Lung (tissue), 12 donors: ENCODE data around the gene POF1B. TPM values are rescaled to one million over a fixed set of nuclear protein-coding genes. Genes with fewer than 3 reads are reported as not detected.

Source experiments
- ATAC-seq: fragments of 200-7000 bp; cut with Tn5 transposase; one replicate; pipeline ENCODE4 v1.9.1; 2020; ENCODE audit warnings: moderate number of reproducible peaks; ENCODE audit not compliant: insufficient read depth, low FRiP score
- DNase-seq, 3 donors: peaks; one replicate each; pipeline ENCODE4 v3.0.0-alpha.2; 2013 to 2017
- H3K27ac ChIP-seq, 2 donors: one replicate each; pipeline ENCODE4 v1.5.1; 2013; ENCODE audit warnings: mild to moderate bottlenecking in 2 of 2, moderate library complexity in 2 of 2, control low read depth in 1 of 2, inconsistent platforms in 1 of 2, low read depth in 1 of 2, low read length in 1 of 2
- H3K27me3 ChIP-seq, 3 donors: one replicate each; pipeline ENCODE4 v1.5.1; 2013; ENCODE audit warnings: low read length in 2 of 3; ENCODE audit not compliant: control insufficient read depth in 3 of 3, insufficient read depth in 3 of 3
- H3K36me3 ChIP-seq, 4 donors: one replicate each; pipeline ENCODE4 v1.5.1; 2013; ENCODE audit warnings: low read length in 4 of 4, mild to moderate bottlenecking in 1 of 4, moderate library complexity in 1 of 4; ENCODE audit not compliant: control insufficient read depth in 4 of 4, insufficient read depth in 4 of 4
- H3K4me1 ChIP-seq, 5 donors: one replicate each; pipeline ENCODE4 v1.5.1; 2013; ENCODE audit warnings: low read length in 5 of 5, mild to moderate bottlenecking in 2 of 5, moderate library complexity in 1 of 5; ENCODE audit not compliant: control insufficient read depth in 5 of 5, insufficient read depth in 5 of 5
- H3K4me3 ChIP-seq: one replicate; pipeline ENCODE4 v1.5.1; 2013; ENCODE audit warnings: mild to moderate bottlenecking, control low read depth, moderate library complexity
- H3K9ac ChIP-seq, 2 donors: one replicate each; pipeline ENCODE4 v1.5.1; 2013; ENCODE audit warnings: low read length in 2 of 2, control low read depth in 1 of 2; ENCODE audit not compliant: insufficient read depth in 1 of 2
- H3K9me3 ChIP-seq, 4 donors: one replicate each; pipeline ENCODE4 v1.5.1; 2013; ENCODE audit warnings: low read length in 3 of 4, mild to moderate bottlenecking in 1 of 4, moderate library complexity in 1 of 4; ENCODE audit not compliant: control insufficient read depth in 4 of 4, insufficient read depth in 3 of 4
- WGBS, 2 donors: extraction: QIAGEN DNeasy Blood & Tissue Kit; methylation state at CpG; one replicate each; pipeline ENCODE4 v1.1.7; 2013; 5-methylcytosine and 5-hydroxymethylcytosine counted together
- polyA plus RNA-seq, 2 donors: library from polyadenylated mRNA; stranded (reverse); fragments of 200-250 nt; gene quantifications; one replicate each; pipeline ENCODE4 v1.2.1, GENCODE V29; 2013
- total RNA-seq, 2 donors: library from RNA; depleted of rRNA in 1 of 2; stranded (reverse); fragments of >200 nt in 1 of 2; gene quantifications; one replicate each; pipeline ENCODE4 v1.2.1, GENCODE V29; 2014 to 2021
- TF ChIP-seq, protein P1 (sequence below): IDR thresholded peaks from 2 replicates; pipeline ENCODE4 v1.5.1; 2012; ENCODE audit warnings: mild to moderate bottlenecking; ENCODE audit errors: control extremely low read depth, extremely low read depth
- donor health status: control.
- donor health status: control.
- donor health status: Bipolar disorder and iron deficiency.
- donor health status: healthy.
- donor health status: DM: yes; HTN: yes; CAD: no.

POF1B gene
- total and polyA plus RNA-seq, 4 donors, result 0.47 to 1.6 (median 1.1) TPM

DNA sequence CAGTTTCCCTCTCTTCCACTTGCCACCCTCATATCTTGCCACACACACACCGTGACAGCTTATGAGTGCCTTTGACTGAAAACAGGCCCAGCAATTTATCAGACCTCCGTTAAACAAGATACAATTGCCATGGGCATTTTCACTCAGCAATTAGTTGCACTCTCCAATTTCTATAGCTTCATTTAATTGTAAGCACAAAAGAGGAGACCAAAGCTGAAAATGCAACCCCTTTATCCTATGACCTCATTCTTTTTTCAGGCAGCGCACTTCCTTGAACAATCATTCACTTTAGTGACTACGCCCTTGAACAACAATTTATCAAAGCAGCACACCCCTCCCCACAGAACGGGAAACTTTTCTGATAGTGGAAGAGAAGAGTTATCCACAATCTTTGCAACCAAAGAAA lies 4.1 kb downstream of the POF1B start:
- no peaks in the 10 kb centered on the region for H3K4me1 ChIP-seq
- peak in 1 of 3 donors; percentile 0 for DNase-seq
- ATAC-seq, result no peak
- H3K36me3 ChIP-seq, result no peaks in the 10 kb centered on the region
- peaks cover 0 to 1% (median 0%) of the 10 kb centered on the region in 4 donors for H3K9me3 ChIP-seq
- no peak overlapping the region for H3K4me3 ChIP-seq
- H3K27ac ChIP-seq, result peak overlapping the region in 1 of 2 donors; percentile 40
- H3K9ac ChIP-seq, result no peak overlapping the region
- WGBS, 2 donors, result 31 to 35% methylated on average over 5 of the region's 5 CpGs
- peaks cover 0 to 3% (median 0%) of the 10 kb centered on the region in 3 donors for H3K27me3 ChIP-seq
- TF ChIP-seq, protein P1, sequence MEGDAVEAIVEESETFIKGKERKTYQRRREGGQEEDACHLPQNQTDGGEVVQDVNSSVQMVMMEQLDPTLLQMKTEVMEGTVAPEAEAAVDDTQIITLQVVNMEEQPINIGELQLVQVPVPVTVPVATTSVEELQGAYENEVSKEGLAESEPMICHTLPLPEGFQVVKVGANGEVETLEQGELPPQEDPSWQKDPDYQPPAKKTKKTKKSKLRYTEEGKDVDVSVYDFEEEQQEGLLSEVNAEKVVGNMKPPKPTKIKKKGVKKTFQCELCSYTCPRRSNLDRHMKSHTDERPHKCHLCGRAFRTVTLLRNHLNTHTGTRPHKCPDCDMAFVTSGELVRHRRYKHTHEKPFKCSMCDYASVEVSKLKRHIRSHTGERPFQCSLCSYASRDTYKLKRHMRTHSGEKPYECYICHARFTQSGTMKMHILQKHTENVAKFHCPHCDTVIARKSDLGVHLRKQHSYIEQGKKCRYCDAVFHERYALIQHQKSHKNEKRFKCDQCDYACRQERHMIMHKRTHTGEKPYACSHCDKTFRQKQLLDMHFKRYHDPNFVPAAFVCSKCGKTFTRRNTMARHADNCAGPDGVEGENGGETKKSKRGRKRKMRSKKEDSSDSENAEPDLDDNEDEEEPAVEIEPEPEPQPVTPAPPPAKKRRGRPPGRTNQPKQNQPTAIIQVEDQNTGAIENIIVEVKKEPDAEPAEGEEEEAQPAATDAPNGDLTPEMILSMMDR, result no peak

DNA sequence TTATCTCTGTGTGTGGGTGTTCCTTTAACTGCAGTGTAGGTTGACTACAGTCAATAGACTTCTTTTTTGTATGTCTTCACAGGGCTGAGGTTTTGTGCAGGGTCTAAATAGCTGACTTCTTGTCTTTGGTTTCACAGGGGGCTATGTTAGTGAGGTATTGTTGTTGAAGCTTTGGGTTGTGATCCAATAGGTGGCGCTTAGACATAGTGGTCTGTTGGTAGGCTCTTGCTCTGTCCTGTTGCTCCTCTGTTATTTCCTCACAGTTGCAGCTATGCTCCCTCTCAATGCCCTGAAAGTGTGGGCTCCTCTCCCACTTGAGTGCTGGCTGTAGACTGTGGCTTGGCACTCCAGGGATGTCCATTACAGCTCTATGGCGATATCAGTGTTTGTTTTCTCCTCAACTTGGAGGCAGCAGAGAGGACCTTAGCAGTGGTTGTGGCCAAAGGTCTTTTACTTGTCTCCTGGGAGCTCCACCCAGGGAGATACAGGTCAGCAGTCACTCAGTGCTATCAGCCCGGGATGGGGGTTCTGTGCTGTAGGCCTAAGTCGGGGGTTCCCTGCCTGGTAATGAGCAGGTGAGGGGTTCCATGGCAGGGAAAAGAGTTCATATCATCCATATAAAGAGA lies 14.0 kb downstream of the POF1B start:
- 48 to 63% methylated on average over 4 of the region's 4 CpGs for WGBS, 2 donors
- no peaks in the 10 kb centered on the region for H3K36me3 ChIP-seq
- H3K9me3 ChIP-seq, result peaks cover 0 to 4% (median 0%) of the 10 kb centered on the region in 4 donors
- no peak overlapping the region for H3K27ac ChIP-seq
- H3K27me3 ChIP-seq, result no peaks in the 10 kb centered on the region
- TF ChIP-seq, protein P1, result no peak
- no peak for ATAC-seq
- H3K9ac ChIP-seq, result no peak overlapping the region
- no peak for DNase-seq
- H3K4me3 ChIP-seq, result no peak overlapping the region
- H3K4me1 ChIP-seq, result no peaks in the 10 kb centered on the region

- no peak for ATAC-seq
- no peaks in the 10 kb centered on the region for H3K4me1 ChIP-seq
- TF ChIP-seq, protein P1, result no peak
- H3K4me3 ChIP-seq, result no peak overlapping the region
- 62 to 70% methylated on average over 1 of the region's 1 CpG for WGBS, 2 donors
- no peak overlapping the region for H3K9ac ChIP-seq
- H3K27ac ChIP-seq, result no peak overlapping the region
- no peaks in the 10 kb centered on the region for H3K27me3 ChIP-seq
- DNase-seq, result no peak
- no peaks in the 10 kb centered on the region for H3K36me3 ChIP-seq
- no peaks in the 10 kb centered on the region for H3K9me3 ChIP-seq
These were observed 20.4 kb downstream of the POF1B start for GRCh38 chrX:85359051-85359450.

DNA sequence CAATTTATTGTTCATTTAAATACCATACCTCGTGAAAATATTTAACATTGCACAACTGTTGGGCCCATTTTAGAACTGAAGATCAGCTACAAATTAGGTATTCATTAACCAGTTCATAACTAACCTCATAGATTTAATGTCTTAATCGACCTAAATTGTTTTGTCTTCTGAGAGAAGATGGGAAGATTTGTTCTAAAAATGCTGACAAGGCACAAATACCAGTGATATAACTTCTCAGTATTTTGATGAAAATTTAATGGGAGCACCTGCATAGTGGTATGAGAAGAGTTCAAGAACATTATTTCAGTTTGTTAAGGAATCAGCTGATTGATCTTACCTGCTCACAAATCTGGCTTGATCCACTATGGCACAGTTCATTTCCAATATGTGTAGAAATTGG lies 33.9 kb downstream of the POF1B start:
- Histone ChIP-seq H3K4me3 (no peak overlapping the region), H3K36me3 (no peaks in the 10 kb centered on the region), H3K27ac (no peak overlapping the region), H3K9me3 (no peaks in the 10 kb centered on the region), H3K9ac (no peak overlapping the region), H3K4me1 (no peaks in the 10 kb centered on the region), H3K27me3 (peaks cover 0 to 2% (median 0%) of the 10 kb centered on the region in 3 donors)
- no peak for ATAC-seq
- 34 to 76% methylated on average over 2 of the region's 2 CpGs for WGBS, 2 donors
- TF ChIP-seq, protein P1, result no peak
- DNase-seq, result no peak
